K562 (cell line): ENCODE data around the gene EEPD1. TPM values are rescaled to one million over a fixed set of nuclear protein-coding genes. Genes with fewer than 3 reads are reported as not detected.

Source experiments
- ATAC-seq: fragments of 200-7000 bp; cut with Tn5 transposase; 3 replicates; pipeline ENCODE4 v1.9.1; 2020; ENCODE audit warnings: moderate library complexity
- BruUV-seq: library from RNA; stranded (reverse); fragments of 400-500 nt; replicated peaks from 2 replicates; lab custom pipeline; 2021; lab: Mats Ljungman, UMichigan
- CTCF ChIA-PET: fragments of 300-600 bp; formaldehyde crosslinking; extraction: SDS; loops from one replicate; lab custom pipeline; 2021; ENCODE audit warnings: low intra/inter-chr PET ratio; lab: Yijun Ruan, JAX
- POLR2A ChIA-PET: fragments of 300-600, 350-650 bp; sonication (Branson Sonifier 250); formaldehyde crosslinking; extraction: SDS; loops from one replicate; lab custom pipeline; 2021; ENCODE audit warnings: antibody characterized with exemption, inconsistent platforms; lab: Yijun Ruan, JAX
- DNase-seq, 4 experiments: peaks; one replicate each; pipeline versions ENCODE4 v3.0.0 to v3.0.0-alpha.2; 2011 to 2018; ENCODE audit warnings: low spot score in 3 of 4, mixed read lengths in 3 of 4; ENCODE audit errors: extremely low read depth in 1 of 4
- FAIRE-seq: peaks from 2 replicates; lab custom pipeline; 2011; peaks lifted over from hg19 to GRCh38; lab: Jason Lieb, UNC
- H2AFZ ChIP-seq: 2 replicates; pipeline ENCODE4 v1.6.0; 2011; ENCODE audit warnings: low read depth, low read length, control low read depth, inconsistent platforms
- H3K27ac ChIP-seq: fragments of 200-600 bp; 3 replicates; pipeline ENCODE4 v1.8.0; 2011; ENCODE audit warnings: low read depth, mild to moderate bottlenecking, control low read depth, inconsistent platforms, low read length, moderate library complexity, mixed read lengths; ENCODE audit errors: extremely low read depth
- H3K27me3 ChIP-seq, 2 experiments: fragments of 300-600 bp in 1 of 2; 2 replicates in 1 of 2; 3 replicates in 1 of 2; pipeline versions ENCODE4 v1.6.0 to v1.8.0; 2011; ENCODE audit warnings: inconsistent platforms in 2 of 2, low read length in 2 of 2, mild to moderate bottlenecking in 1 of 2, mixed read lengths in 1 of 2, moderate library complexity in 1 of 2; ENCODE audit not compliant: control insufficient read depth in 2 of 2, insufficient read depth in 2 of 2
- H3K36me3 ChIP-seq: fragments of 300-600 bp; 3 replicates; pipeline ENCODE4 v1.8.0; 2011; ENCODE audit warnings: mild to moderate bottlenecking, low read length, inconsistent platforms; ENCODE audit not compliant: control insufficient read depth, insufficient read depth
- H3K4me1 ChIP-seq, 2 experiments: fragments of 200-600 bp in 1 of 2; replicated peaks in 1 of 2; 2 replicates in 1 of 2; 3 replicates in 1 of 2; pipeline versions ENCODE4 v1.5.1 to v1.8.0; 2011; ENCODE audit warnings: inconsistent platforms in 2 of 2, low read length in 2 of 2, mild to moderate bottlenecking in 1 of 2, mixed read lengths in 1 of 2, moderate library complexity in 1 of 2; ENCODE audit not compliant: control insufficient read depth in 2 of 2, insufficient read depth in 2 of 2
- H3K4me2 ChIP-seq: 2 replicates; pipeline ENCODE4 v1.6.1; 2011; ENCODE audit warnings: low read length, control low read depth, inconsistent platforms, mixed read lengths; ENCODE audit not compliant: insufficient read depth
- H3K4me3 ChIP-seq: fragments of 200-600 bp; sonication (generic), shearing (Covaris generic); 2 replicates; pipeline ENCODE4 v1.5.1; 2016; ENCODE audit warnings: control low read depth, inconsistent platforms
- H3K79me2 ChIP-seq: fragments of 200-600 bp; 3 replicates; pipeline ENCODE4 v1.8.0; 2011; ENCODE audit warnings: low read length, inconsistent platforms; ENCODE audit not compliant: control insufficient read depth, insufficient read depth
- H3K9ac ChIP-seq, 2 experiments: 2 replicates each; pipeline versions ENCODE4 v1.6.0 to v1.6.1; 2011; ENCODE audit warnings: low read depth in 2 of 2, low read length in 2 of 2, control low read depth in 1 of 2, inconsistent platforms in 1 of 2, mild to moderate bottlenecking in 1 of 2, mixed read lengths in 1 of 2; ENCODE audit not compliant: insufficient read depth in 1 of 2
- H3K9me1 ChIP-seq: one replicate; pipeline ENCODE4 v1.6.0; 2011; ENCODE audit warnings: inconsistent platforms, mild to moderate bottlenecking, low read length, moderate library complexity; ENCODE audit not compliant: control insufficient read depth, insufficient read depth
- H3K9me3 ChIP-seq: replicated peaks from 2 replicates; pipeline ENCODE4 v1.5.1; 2011; ENCODE audit warnings: low read depth, low read length, inconsistent platforms; ENCODE audit not compliant: control insufficient read depth, insufficient read depth
- H4K20me1 ChIP-seq: replicated peaks from 2 replicates; pipeline ENCODE4 v1.6.1; 2011; ENCODE audit warnings: low read length, inconsistent platforms, mixed read lengths; ENCODE audit not compliant: control insufficient read depth, insufficient read depth
- ARID2 ChIP-seq: fragments of 450-650 bp; IDR thresholded peaks from 2 replicates; pipeline ENCODE4 v1.6.1; 2017; ENCODE audit warnings: antibody characterized with exemption, mild to moderate bottlenecking
- ATF7 ChIP-seq: fragments of 450-650 bp; IDR thresholded peaks from 2 replicates; pipeline ENCODE4 v1.7.1; 2014; ENCODE audit warnings: mild to moderate bottlenecking, moderate library complexity
- BRF1 ChIP-seq: IDR thresholded peaks from 3 replicates; pipeline ENCODE4 v1.6.1; 2011; ENCODE audit warnings: borderline replicate concordance, mild to moderate bottlenecking; ENCODE audit not compliant: insufficient read length; ENCODE audit errors: extremely low read depth
- CBX5 ChIP-seq: IDR thresholded peaks from 2 replicates; pipeline ENCODE4 v1.6.1; 2014; ENCODE audit warnings: low read depth, borderline replicate concordance
- ETV5 ChIP-seq: sonication (generic); formaldehyde crosslinking; IDR thresholded peaks from 2 replicates; pipeline ENCODE4 v1.4.0; 2020; ENCODE audit warnings: low read depth, mild to moderate bottlenecking, missing genetic modification reagents
- FOXK2 ChIP-seq, 2 experiments: fragments of 450-650 bp; IDR thresholded peaks in 1 of 2; conservative IDR thresholded peaks in 1 of 2; 2 replicates each; pipeline ENCODE4 v1.6.1; 2016; ENCODE audit warnings: low read depth in 2 of 2, mild to moderate bottlenecking in 1 of 2
- FOXP1 ChIP-seq: sonication (generic); formaldehyde crosslinking; IDR thresholded peaks from 2 replicates; pipeline ENCODE4 v1.8.0; 2022; ENCODE audit warnings: mild to moderate bottlenecking, missing genetic modification reagents
- MAZ ChIP-seq, 2 experiments: fragments of 450-650 bp in 1 of 2; sonication (generic) in 1 of 2; formaldehyde crosslinking; IDR thresholded peaks in 1 of 2; conservative IDR thresholded peaks in 1 of 2; 2 replicates each; pipeline versions ENCODE4 v1.4.0 to v1.5.0; 2020; ENCODE audit warnings: mild to moderate bottlenecking in 1 of 2, missing genetic modification reagents in 1 of 2
- RBM14 ChIP-seq: fragments of 200-400 bp; formaldehyde crosslinking; IDR thresholded peaks from 2 replicates; pipeline ENCODE4 v1.6.1; 2018; ENCODE audit warnings: low read depth, mild to moderate bottlenecking, low read length, moderate library complexity, borderline replicate concordance; ENCODE audit not compliant: insufficient read depth
- SMC3 ChIP-seq: conservative IDR thresholded peaks from 2 replicates; pipeline ENCODE4 v1.6.1; 2011; ENCODE audit warnings: low read depth, low read length, improper control_type of control experiment; ENCODE audit not compliant: insufficient read depth
- STAG1 ChIP-seq: sonication (generic); formaldehyde crosslinking; IDR thresholded peaks from 2 replicates; pipeline ENCODE4 v1.5.0; 2020; ENCODE audit warnings: missing genetic modification reagents, borderline replicate concordance
- ZNF239 ChIP-seq: fragments of 250-450 bp; sonication (Bioruptor Pico); IDR thresholded peaks from 2 replicates; pipeline ENCODE4 v1.4.0; 2020; ENCODE audit warnings: mild to moderate bottlenecking
- WGBS: fragments of 100-300 bp; shearing (Covaris generic); methylation state at CpG from one replicate; pipeline ENCODE4 v1.1.6; 2016; ENCODE audit warnings: low coverage, mixed read lengths; ENCODE audit not compliant: insufficient coverage; ENCODE audit errors: missing lambda C conversion rate; 5-methylcytosine and 5-hydroxymethylcytosine counted together
- in situ Hi-C: fragments of 300-500 bp; cut with MboI; formaldehyde crosslinking; loops from 4 replicates; pipeline ENCODE4 v1.15.0; 2018; ENCODE audit warnings: inconsistent platforms, mixed read lengths
- intact Hi-C: fragments of 100-400 bp; cut with micrococcal nuclease; formaldehyde crosslinking; loops from 2 replicates; pipeline ENCODE4 v1.14.2; 2022
- polyA plus RNA-seq, 8 experiments: library from polyadenylated mRNA; depleted of rRNA in 4 of 8; stranded (reverse) in 5 of 8; unstranded in 3 of 8; fragments of >200 nt; fragmentation: Nextera tagmentation in 2 of 8; fragmentation: Illumina TruSeq in 1 of 8; extraction: Ambion mirVana in 2 of 8; extraction: Trizol in 1 of 8; gene quantifications; 2 replicates each; pipeline versions ENCODE4 v1.2.1 to v1.2.3, GENCODE V29; 2011 to 2014; ENCODE audit warnings: inconsistent platforms in 1 of 8, missing spikeins in 1 of 8
- total RNA-seq, 7 experiments: library from RNA; depleted of rRNA in 6 of 7; stranded (reverse); fragments of >200 nt in 6 of 7; fragmentation: Illumina TruSeq in 2 of 7; extraction: Trizol in 2 of 7; gene quantifications; 2 replicates each; pipeline versions ENCODE4 v1.2.1 to v1.2.3, GENCODE V29; 2011 to 2021; ENCODE audit warnings: low replicate concordance in 1 of 7

Gene EEPD1
- total and polyA plus RNA-seq, 9 of the 15 experiments (the other 6 are each of a cell fraction or from before 2014, with no cell fraction given): 0.01 to 1.5 (median 0.74) TPM; not detected in 1

GRCh38 chr7:36289833-36290661 lies 137.0 kb downstream of the EEPD1 start (continued):
- TF ChIP-seq STAG1 (no peak), FOXK2 (conservative IDR thresholded peaks at IDR 0.05 in 1 of 2, IDR thresholded peaks at IDR 0.05 in 1 of 2; ENCODE audit: low read depth in 2 of 2) (no peak)

- WGBS: 10% methylated on average over 18 of the region's 18 CpGs
- intact Hi-C loops: loop anchor here (1.0 to 5.0 kb wide), 7 partner anchors 159 to 375 kb away; no protein-coding TSS in a partner anchor
- no peaks in the 10 kb centered on the region for H3K79me2 ChIP-seq
- peaks cover 18 to 45% of the 10 kb centered on the region in 2 experiments for H3K27me3 ChIP-seq
- peak; percentile 84 to 90 (median 88) for DNase-seq
- no TSS peak for BruUV-seq
- ChIA-PET CTCF (interaction anchor here (0.6 to 3.8 kb wide), 11 partner anchors 8 to 374 kb away, joined by 3 to 58 read pairs (median 4); no protein-coding TSS in a partner anchor), POLR2A (interaction anchor here (0.7 to 1.4 kb wide), 4 partner anchors 9 to 349 kb away, joined by 3 to 5 read pairs (median 4); no protein-coding TSS in a partner anchor)
- H3K4me2 ChIP-seq: peak overlapping the region; percentile 55
- H3K4me3 ChIP-seq: no peak overlapping the region
- peaks cover 6% of the 10 kb centered on the region for H4K20me1 ChIP-seq
- no peaks in the 10 kb centered on the region for H3K9me3 ChIP-seq
- peak overlapping the region; percentile 81 for H2AFZ ChIP-seq
- peak overlapping the region in 1 of 2 experiments; percentile 63; a peak in 1 of 4 replicates for H3K9ac ChIP-seq
- ATAC-seq: peak; percentile 98
- H3K27ac ChIP-seq: no peak overlapping the region
- peak; percentile 97 for FAIRE-seq
- H3K36me3 ChIP-seq: no peaks in the 10 kb centered on the region
- in situ Hi-C loops: loop anchor here (5.0 to 10.0 kb wide), 2 partner anchors 304 to 383 kb away; no protein-coding TSS in a partner anchor
- peaks cover 4% of the 10 kb centered on the region for H3K9me1 ChIP-seq
- 0 out of 5 replicates have a peak, but pooled peaks cover 0 to 1% of the 10 kb centered on the region in 2 experiments for H3K4me1 ChIP-seq
- TF ChIP-seq ZNF239 (CRISPR knock-in tag) (no peak), FOXK2 (conservative IDR thresholded peaks at IDR 0.05 in 1 of 2, IDR thresholded peaks at IDR 0.05 in 1 of 2; ENCODE audit: low read depth in 2 of 2) (0 out of 4 replicates have a peak, but pooled peaks of 1 of the 2 experiments have one; percentile 16), ATF7 (peak; percentile 17; the same call in 1 of the 2 replicates), MAZ (CRISPR knock-in tag; conservative IDR thresholded peaks at IDR 0.05 in 1 of 2, IDR thresholded peaks at IDR 0.05 in 1 of 2) (peak in 1 of 2 experiments; percentile 42; a peak in 1 of 4 replicates), ARID2 (peak; percentile 96), BRF1 (no peak), CBX5 (no peak), FOXP1 (CRISPR knock-in tag) (no peak), SMC3 (peak; percentile 100), RBM14 (no peak), ETV5 (CRISPR knock-in tag) (no peak)
These were observed 138.6 kb downstream of the EEPD1 start for GRCh38 chr7:36291387-36292316.
